Aortic smooth muscle cell (primary cell): ENCODE data around the gene EMP2. TPM values are rescaled to one million over a fixed set of nuclear protein-coding genes. Genes with fewer than 3 reads are reported as not detected.

ENCODE experiments used
- total RNA-seq: library from RNA; depleted of rRNA; stranded (reverse); fragments of >200 nt; gene quantifications from 2 replicates; pipeline ENCODE4 v1.2.3, GENCODE V29; 2014

The EMP2 gene, protein sequence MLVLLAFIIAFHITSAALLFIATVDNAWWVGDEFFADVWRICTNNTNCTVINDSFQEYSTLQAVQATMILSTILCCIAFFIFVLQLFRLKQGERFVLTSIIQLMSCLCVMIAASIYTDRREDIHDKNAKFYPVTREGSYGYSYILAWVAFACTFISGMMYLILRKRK
- 38.4 and 38.5 TPM in 2 replicates for total RNA-seq

DNA sequence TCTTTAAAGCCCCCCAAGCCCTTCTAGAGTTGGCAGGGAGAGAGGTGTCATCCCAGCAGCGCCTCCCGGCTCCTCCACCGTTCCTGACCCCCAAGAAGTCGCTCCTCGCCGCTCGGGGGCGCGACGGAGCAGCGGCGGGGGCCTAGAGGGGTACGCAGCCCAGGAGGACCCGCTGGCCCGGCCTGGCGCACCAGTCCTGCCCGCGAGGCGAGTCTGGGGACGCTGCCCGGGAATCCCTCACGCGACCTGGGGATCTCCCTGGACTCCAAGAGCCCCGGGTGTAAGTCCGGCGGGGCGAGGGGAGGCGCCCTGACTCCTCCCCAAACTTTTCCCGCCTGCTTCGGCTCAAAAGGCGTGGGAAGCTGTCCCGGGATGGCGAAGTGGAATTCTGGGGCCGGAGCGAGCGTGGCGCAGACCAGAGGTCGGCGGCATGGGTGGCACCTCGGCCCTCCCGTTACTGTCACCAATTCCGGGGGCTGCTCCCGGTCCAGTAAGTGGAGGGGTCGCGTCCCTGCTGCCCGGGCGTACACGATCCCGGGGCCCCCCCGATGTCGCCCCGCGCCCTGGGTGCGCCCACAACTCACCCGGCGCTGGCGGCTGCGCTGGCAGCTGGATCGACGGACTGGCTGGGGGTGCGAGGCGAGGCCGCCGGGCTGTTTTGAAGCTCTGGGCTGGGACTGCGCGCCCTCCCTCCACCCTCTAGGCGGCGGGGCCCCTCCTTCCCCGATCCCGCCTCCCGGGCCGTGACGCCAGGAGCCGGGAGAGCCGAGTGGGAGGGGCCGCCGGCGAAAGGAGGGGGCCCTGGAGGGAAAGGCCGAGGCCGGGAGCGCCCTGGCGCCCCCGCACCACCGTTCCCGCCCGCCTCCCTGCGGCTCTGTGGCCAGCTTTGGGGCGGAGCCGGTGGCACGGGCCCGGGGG, at the start of gene EMP2:
EMP2 (minus strand) TSS at position 634 of the 918 bp plus-strand sequence. CDS start 32,981 bp downstream, outside the sequence.

Other genes starting within 250 kb of the EMP2 start
- gene ATF7IP2, start 194.5 kb downstream of the EMP2 start, total RNA-seq = 4.4 and 4.8 TPM in 2 replicates
- gene TEKT5, start 114.3 kb upstream of the EMP2 start, total RNA-seq = 0.12 TPM in 1 of 2 replicates, not detected in the other
- gene NUBP1, start 163.2 kb upstream of the EMP2 start, total RNA-seq = 21.0 and 21.9 TPM in 2 replicates
- 0.19 TPM in 1 of 2 replicates, not detected in the other for gene TVP23A, start 238.2 kb upstream of the EMP2 start, total RNA-seq